ENCODE data around the gene CREM. TPM values are rescaled to one million over a fixed set of nuclear protein-coding genes. Genes with fewer than 3 reads are reported as not detected.

The CREM gene
- total and polyA plus RNA-seq, 2 donors = 38.0 to 82.2 TPM

DNA sequence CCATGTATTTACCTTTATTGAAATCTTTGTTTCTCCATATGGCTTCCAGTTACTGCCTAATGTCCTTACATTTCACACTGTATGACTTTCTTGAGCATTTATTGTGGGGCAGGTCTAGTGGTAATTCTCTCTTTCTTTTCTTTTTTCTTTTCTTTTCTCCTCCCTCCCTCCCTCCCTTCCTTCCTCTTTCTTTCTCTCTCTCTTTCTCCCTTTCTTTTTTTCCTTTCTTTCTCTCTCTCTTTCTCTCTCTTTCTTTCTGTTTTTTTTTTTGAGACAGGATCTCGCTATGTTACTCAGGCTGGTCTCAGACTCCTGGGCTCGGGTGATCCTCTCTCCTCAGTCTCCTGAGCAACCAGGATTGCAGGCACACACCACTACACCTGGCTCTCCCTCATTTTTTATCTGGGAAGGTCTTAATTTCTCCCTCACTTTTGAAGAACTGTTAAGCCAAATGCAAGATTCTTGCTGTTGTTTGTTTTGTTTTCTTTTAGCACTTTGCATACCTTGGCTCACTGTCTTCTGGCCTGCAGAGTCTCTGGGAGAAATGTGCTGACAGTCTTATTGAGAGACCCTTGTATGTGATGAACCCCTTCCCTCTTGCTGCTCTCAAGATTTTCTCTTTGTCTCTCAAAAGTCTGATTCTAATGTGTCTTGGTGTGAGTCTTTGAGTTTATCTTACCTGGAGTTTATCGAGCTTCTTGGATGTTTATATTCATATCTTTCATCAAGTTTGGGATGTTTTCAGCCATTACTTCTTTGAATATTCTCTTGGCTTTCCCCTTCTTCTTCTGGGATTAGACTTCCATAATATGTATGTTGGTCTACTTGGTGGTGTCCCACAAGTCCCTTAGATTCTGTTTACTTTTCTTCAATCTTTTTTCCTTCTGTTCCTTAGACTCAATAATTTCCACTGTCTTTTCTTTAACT, 130.7 kb downstream of the CREM start:
- Histone ChIP-seq H3K27ac (ENCODE audit: low read depth in 1 of 2, low read length in 1 of 2) (no peak overlapping the region), H3K36me3 (ENCODE audit: control insufficient read depth in 2 of 2, insufficient read depth in 2 of 2, low read length in 1 of 2) (no peaks in the 10 kb centered on the region), H3K4me3 (ENCODE audit: low read length in 2 of 2) (no peak overlapping the region), H3K4me1 (ENCODE audit: control insufficient read depth in 2 of 2, insufficient read depth in 2 of 2, low read length in 2 of 2) (no peaks in the 10 kb centered on the region), H3K27me3 (ENCODE audit: control insufficient read depth in 2 of 2, insufficient read depth in 1 of 2, low read length in 1 of 2) (no peaks in the 10 kb centered on the region), H3K9me3 (ENCODE audit: control insufficient read depth in 2 of 2, insufficient read depth in 1 of 2, low read length in 1 of 2) (peaks cover 0 to 4% of the 10 kb centered on the region in 2 donors)
- no peak for DNase-seq (ENCODE audit: low read depth in 6 of 9, low spot score in 9 of 9)
- WGBS = 96% methylated on average over 3 of the region's 3 CpGs

- no peaks in the 10 kb centered on the region for H3K36me3 ChIP-seq (ENCODE audit: control insufficient read depth in 2 of 2, insufficient read depth in 2 of 2, low read length in 1 of 2)
- no peak for DNase-seq (ENCODE audit: low read depth in 6 of 9, low spot score in 9 of 9)
- 77% methylated on average over 3 of the region's 3 CpGs for WGBS
- H3K4me3 ChIP-seq (ENCODE audit: low read length in 2 of 2) = no peak overlapping the region
- no peaks in the 10 kb centered on the region for H3K27me3 ChIP-seq (ENCODE audit: control insufficient read depth in 2 of 2, insufficient read depth in 1 of 2, low read length in 1 of 2)
- H3K4me1 ChIP-seq (ENCODE audit: control insufficient read depth in 2 of 2, insufficient read depth in 2 of 2, low read length in 2 of 2) = no peaks in the 10 kb centered on the region
- peaks cover 0 to 4% of the 10 kb centered on the region in 2 donors for H3K9me3 ChIP-seq (ENCODE audit: control insufficient read depth in 2 of 2, insufficient read depth in 1 of 2, low read length in 1 of 2)
- H3K27ac ChIP-seq (ENCODE audit: low read depth in 1 of 2, low read length in 1 of 2) = no peak overlapping the region
These were observed 133.2 kb downstream of the CREM start for GRCh38 chr10:35259769-35260397.

GRCh38 chr10:35262436-35262835, 135.8 kb downstream of the CREM start:
- H3K27ac ChIP-seq (ENCODE audit: low read depth in 1 of 2, low read length in 1 of 2) = no peak overlapping the region
- no peaks in the 10 kb centered on the region for H3K36me3 ChIP-seq (ENCODE audit: control insufficient read depth in 2 of 2, insufficient read depth in 2 of 2, low read length in 1 of 2)
- H3K4me1 ChIP-seq (ENCODE audit: control insufficient read depth in 2 of 2, insufficient read depth in 2 of 2, low read length in 2 of 2) = no peaks in the 10 kb centered on the region
- no peak for DNase-seq (ENCODE audit: low read depth in 6 of 9, low spot score in 9 of 9)
- no peaks in the 10 kb centered on the region for H3K27me3 ChIP-seq (ENCODE audit: control insufficient read depth in 2 of 2, insufficient read depth in 1 of 2, low read length in 1 of 2)
- no peak overlapping the region for H3K4me3 ChIP-seq (ENCODE audit: low read length in 2 of 2)
- WGBS = 97% methylated on average over 5 of the region's 5 CpGs
- peaks cover 0 to 4% of the 10 kb centered on the region in 2 donors for H3K9me3 ChIP-seq (ENCODE audit: control insufficient read depth in 2 of 2, insufficient read depth in 1 of 2, low read length in 1 of 2)

Other genes starting within 250 kb of the CREM start
- 23.1 TPM for gene CUL2, start 36.5 kb upstream of the CREM start, total RNA-seq
- gene CUL2, start 36.5 kb upstream of the CREM start, polyA plus RNA-seq = 17.0 TPM
- gene CCNY, start 209.7 kb downstream of the CREM start, total RNA-seq = 27.6 TPM
- 34.9 TPM for gene CCNY, start 209.7 kb downstream of the CREM start, polyA plus RNA-seq

All from thymus (tissue), 11 donors.